BLaER1 (cell line): ENCODE data around the gene LSR.

Experiments used
- H3K27ac ChIP-seq: shearing (Covaris generic); formaldehyde crosslinking; 2 replicates; pipeline ENCODE4 v1.8.1; 2022
- H3K27me3 ChIP-seq: shearing (Covaris generic); formaldehyde crosslinking; 2 replicates; pipeline ENCODE4 v1.8.1; 2022
- H3K36me3 ChIP-seq: shearing (Covaris generic); formaldehyde crosslinking; 2 replicates; pipeline ENCODE4 v1.8.1; 2022
- H3K4me1 ChIP-seq: shearing (Covaris generic); formaldehyde crosslinking; 2 replicates; pipeline ENCODE4 v1.8.1; 2022
- H3K4me2 ChIP-seq: shearing (Covaris generic); formaldehyde crosslinking; 2 replicates; pipeline ENCODE4 v1.8.1; 2022
- H3K4me3 ChIP-seq: shearing (Covaris generic); formaldehyde crosslinking; 2 replicates; pipeline ENCODE4 v1.8.1; 2022
- H3K9ac ChIP-seq: shearing (Covaris generic); formaldehyde crosslinking; 2 replicates; pipeline ENCODE4 v1.8.1; 2022
- H3K9me3 ChIP-seq: shearing (Covaris generic); formaldehyde crosslinking; 2 replicates; pipeline ENCODE4 v1.8.1; 2022
- H4K20me1 ChIP-seq: shearing (Covaris generic); formaldehyde crosslinking; 2 replicates; pipeline ENCODE4 v1.8.1; 2022
- Cebpa-rat ChIP-seq: shearing (Covaris generic); IDR thresholded peaks from 2 replicates; pipeline ENCODE4 v1.8.1; 2022

LSR gene

DNA sequence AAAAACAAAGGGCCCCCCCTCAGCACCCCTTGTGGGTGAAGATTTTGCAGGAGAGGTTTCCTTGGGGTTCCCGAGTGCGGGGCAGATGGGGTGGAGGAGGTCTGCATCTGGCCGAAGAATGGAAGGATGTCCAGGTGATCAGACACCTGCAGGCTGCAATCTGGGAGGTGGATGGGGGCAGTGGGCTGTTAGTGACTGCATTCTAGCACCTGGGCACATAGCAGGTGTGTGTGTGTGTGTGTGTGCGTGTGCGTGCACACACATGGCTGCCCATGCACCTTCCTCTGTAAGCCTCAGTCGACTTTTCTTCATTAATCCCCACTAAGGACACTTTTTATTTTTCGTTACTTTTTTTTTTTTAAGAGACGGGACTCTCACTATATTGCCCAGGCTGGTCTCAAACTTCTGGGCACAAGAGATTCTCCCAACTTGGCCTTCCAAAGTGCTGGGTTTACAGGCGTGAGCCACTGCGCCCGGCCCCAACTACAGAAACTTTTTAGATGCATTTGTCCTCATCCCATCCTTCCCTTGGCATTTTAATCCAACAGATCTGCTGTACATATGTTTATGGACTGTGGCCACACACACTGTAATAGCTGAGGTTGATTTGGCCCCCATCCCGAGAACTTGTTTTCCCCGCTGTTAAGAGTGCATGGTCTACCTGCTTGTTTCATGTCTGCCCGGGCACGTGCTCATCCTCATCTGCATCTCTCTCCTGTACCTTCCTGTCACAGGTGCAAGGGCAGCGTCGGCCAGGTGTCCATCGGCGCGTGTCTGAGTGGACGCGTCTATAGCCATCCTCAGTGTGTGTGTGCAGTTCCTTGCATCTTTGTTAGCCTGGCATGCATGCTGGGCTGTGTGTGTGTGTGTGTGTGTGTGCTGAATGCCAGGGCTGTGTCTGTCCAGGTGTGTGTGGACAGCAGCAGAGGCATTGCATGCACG, 43.9 kb downstream of the LSR start:
- H3K4me1 ChIP-seq: peaks cover 77% of the 10 kb centered on the region
- no peaks in the 10 kb centered on the region for H3K9me3 ChIP-seq
- no peaks in the 10 kb centered on the region for H3K36me3 ChIP-seq
- no peaks in the 10 kb centered on the region for H4K20me1 ChIP-seq
- no peaks in the 10 kb centered on the region for H3K27me3 ChIP-seq
- H3K9ac ChIP-seq: no peak overlapping the region
- no peak overlapping the region for H3K27ac ChIP-seq
- H3K4me3 ChIP-seq: no peak overlapping the region
- no peak for TF ChIP-seq Cebpa-rat
- peak overlapping the region; percentile 77 for H3K4me2 ChIP-seq

DNA sequence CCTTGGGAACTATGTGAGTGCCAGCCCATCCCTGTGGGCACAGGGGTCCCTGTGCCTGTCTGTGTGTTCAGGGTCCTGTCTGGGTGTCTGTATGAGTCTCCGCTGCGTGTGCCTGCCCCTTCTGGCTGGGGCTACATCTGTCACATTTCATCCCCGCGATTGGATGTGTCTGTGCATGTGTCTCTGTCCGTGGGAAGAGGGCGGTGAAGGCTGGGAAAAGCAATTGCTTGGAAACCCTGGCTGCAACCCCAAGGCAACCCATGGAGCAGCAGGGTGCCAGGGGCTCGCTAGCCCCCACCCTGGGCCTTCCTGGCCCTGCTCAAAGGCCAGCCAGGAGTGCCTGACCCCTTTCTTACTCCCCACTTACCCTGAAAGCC, 44.5 kb downstream of the LSR start:
- no peaks in the 10 kb centered on the region for H3K27me3 ChIP-seq
- H3K4me3 ChIP-seq: no peak overlapping the region
- H3K4me2 ChIP-seq: peak overlapping the region; percentile 77
- no peak overlapping the region for H3K9ac ChIP-seq
- no peaks in the 10 kb centered on the region for H3K9me3 ChIP-seq
- H3K4me1 ChIP-seq: peaks cover 77% of the 10 kb centered on the region
- H3K36me3 ChIP-seq: no peaks in the 10 kb centered on the region
- TF ChIP-seq Cebpa-rat: no peak
- 0 out of 2 replicates have a peak overlapping the region, but pooled peaks have one; percentile 13 for H3K27ac ChIP-seq
- no peaks in the 10 kb centered on the region for H4K20me1 ChIP-seq

DNA sequence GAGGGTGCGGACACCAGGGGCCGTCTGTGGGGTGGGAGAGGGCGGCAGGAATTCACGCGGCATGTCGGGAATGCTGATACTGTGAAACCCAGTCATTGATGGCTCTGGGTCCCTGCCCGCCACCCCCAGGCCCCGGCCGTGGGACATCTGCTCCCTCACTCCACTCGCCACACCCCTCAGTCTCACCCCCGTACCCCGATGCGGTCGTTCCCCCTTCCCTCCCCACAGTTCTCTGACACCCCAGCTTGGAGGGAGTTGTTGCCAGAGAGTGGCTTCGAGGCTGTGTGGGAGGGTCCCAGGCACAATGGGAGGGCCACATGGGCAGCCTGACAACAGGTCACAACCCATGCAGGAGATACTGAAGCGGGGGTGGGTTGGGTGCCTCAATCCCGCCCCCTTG, 45.0 kb downstream of the LSR start:
- no peak overlapping the region for H3K4me3 ChIP-seq
- H3K4me1 ChIP-seq: peaks cover 76% of the 10 kb centered on the region
- no peaks in the 10 kb centered on the region for H4K20me1 ChIP-seq
- H3K4me2 ChIP-seq: peak overlapping the region; percentile 77; the same call in 1 of the 2 replicates
- no peak overlapping the region for H3K9ac ChIP-seq
- no peaks in the 10 kb centered on the region for H3K27me3 ChIP-seq
- no peaks in the 10 kb centered on the region for H3K36me3 ChIP-seq
- 0 out of 2 replicates have a peak overlapping the region, but pooled peaks have one; percentile 13 for H3K27ac ChIP-seq
- no peaks in the 10 kb centered on the region for H3K9me3 ChIP-seq
- TF ChIP-seq Cebpa-rat: no peak

- Histone ChIP-seq H3K36me3 (no peaks in the 10 kb centered on the region), H3K4me1 (peaks cover 76% of the 10 kb centered on the region), H3K9ac (no peak overlapping the region), H3K27ac (no peak overlapping the region), H3K4me3 (no peak overlapping the region), H4K20me1 (no peaks in the 10 kb centered on the region), H3K4me2 (peak overlapping the region; percentile 77; the same call in 1 of the 2 replicates), H3K27me3 (no peaks in the 10 kb centered on the region), H3K9me3 (no peaks in the 10 kb centered on the region)
- no peak for TF ChIP-seq Cebpa-rat
These were observed 45.5 kb downstream of the LSR start for GRCh38 chr19:35294328-35294727.

DNA sequence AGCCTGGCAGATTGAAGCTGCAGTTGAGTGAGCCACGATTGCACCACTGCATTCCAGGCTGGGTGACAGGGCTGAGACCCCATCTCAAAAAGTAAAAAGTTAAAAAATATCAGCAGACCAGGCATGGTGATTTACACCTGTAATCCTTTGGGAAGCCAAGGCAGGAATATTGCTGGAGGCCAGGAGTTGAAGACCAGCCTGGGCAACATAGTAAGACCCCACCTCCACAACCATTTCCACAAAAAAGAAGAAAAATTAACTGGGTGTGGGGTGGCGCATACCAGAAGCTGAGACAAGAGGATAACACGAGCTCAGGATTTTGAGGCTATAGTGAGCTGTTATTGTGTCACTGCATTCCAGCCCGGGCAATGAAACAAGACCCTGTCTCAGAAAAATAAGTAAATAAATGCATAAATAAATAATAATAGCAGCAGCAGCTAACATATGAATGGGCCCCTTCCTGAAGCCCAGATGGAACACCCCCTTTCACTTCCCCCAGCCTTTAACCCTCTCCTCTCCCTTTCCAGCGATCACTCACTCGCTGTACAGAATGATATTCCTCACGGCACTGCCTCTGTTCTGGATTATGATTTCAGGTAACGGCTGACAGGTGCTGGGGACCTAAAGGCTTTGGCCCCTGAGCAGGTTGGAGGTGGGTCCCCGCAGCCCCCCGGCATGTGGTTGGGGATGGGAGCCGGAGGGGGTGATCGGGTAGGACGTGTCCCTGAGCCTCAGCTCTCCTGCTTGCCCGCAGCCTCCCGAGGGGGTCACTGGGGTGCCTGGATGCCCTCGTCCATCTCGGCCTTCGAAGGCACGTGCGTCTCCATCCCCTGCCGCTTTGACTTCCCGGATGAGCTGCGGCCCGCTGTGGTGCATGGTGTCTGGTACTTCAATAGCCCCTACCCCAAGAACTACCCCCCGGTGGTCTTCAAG, 46.3 kb downstream of the LSR start:
- peak overlapping the region; percentile 40; the same call in 1 of the 2 replicates for H3K9ac ChIP-seq
- H3K9me3 ChIP-seq: no peaks in the 10 kb centered on the region
- H3K4me1 ChIP-seq: peaks cover 76% of the 10 kb centered on the region
- H4K20me1 ChIP-seq: no peaks in the 10 kb centered on the region
- peak overlapping the region; percentile 77 for H3K4me2 ChIP-seq
- H3K27me3 ChIP-seq: no peaks in the 10 kb centered on the region
- H3K27ac ChIP-seq: peak overlapping the region; percentile 74
- H3K36me3 ChIP-seq: no peaks in the 10 kb centered on the region
- no peak for TF ChIP-seq Cebpa-rat
- H3K4me3 ChIP-seq: no peak overlapping the region

DNA sequence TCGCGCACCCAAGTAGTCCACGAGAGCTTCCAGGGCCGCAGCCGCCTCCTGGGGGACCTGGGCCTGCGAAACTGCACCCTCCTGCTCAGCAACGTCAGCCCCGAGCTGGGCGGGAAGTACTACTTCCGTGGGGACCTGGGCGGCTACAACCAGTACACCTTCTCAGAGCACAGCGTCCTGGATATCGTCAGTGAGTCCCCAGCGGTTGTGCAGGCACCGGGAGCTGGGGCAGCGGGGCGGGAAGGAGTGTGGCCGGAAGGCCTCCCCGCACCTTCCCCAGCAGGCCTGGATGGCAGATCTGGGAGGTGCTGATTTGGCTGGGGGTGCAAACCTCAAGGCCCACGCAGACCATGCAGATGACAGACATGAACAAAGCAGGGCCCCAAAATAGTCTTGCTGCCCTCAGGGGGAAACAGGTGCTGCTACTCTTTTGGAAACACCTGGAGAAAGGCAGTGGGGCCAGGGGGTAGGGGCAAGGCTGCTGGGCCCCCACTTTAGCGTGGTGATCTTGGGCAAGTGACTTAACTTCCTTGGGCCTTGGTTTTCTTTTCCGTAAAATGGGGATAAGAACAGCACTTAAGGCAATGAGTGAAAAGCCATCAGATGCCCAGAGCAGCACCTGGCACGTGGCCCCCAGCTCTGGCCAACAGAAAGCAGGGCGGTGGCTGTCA, 47.1 kb downstream of the LSR start:
- Histone ChIP-seq H3K27ac (peak overlapping the region; percentile 74), H3K4me3 (peak overlapping the region; percentile 3; the same call in 1 of the 2 replicates), H4K20me1 (no peaks in the 10 kb centered on the region), H3K4me1 (peaks cover 75% of the 10 kb centered on the region), H3K36me3 (no peaks in the 10 kb centered on the region), H3K9me3 (no peaks in the 10 kb centered on the region), H3K9ac (peak overlapping the region; percentile 40; the same call in 1 of the 2 replicates), H3K27me3 (no peaks in the 10 kb centered on the region), H3K4me2 (peak overlapping the region; percentile 77)
- TF ChIP-seq Cebpa-rat: no peak

- Histone ChIP-seq H3K4me1 (peaks cover 66% of the 10 kb centered on the region), H4K20me1 (no peaks in the 10 kb centered on the region), H3K27me3 (no peaks in the 10 kb centered on the region), H3K4me2 (peak overlapping the region; percentile 77), H3K27ac (peak overlapping the region; percentile 74; the same call in 1 of the 2 replicates), H3K9me3 (no peaks in the 10 kb centered on the region), H3K4me3 (no peak overlapping the region), H3K36me3 (no peaks in the 10 kb centered on the region), H3K9ac (no peak overlapping the region)
- TF ChIP-seq Cebpa-rat: no peak
These were observed 48.1 kb downstream of the LSR start for GRCh38 chr19:35296644-35297514.

DNA sequence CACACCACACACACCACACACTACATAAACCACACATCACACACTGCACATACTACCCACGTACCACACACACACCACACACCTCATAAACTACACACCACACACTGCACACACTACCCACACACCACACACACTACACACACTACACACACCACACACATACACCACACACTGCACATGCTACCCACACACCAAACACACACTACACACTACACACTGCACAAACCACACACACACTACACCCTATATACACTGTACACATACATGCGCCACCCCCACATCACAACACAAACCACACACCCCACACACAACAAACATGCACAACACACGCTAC, 48.7 kb downstream of the LSR start:
- Histone ChIP-seq H3K27me3 (no peaks in the 10 kb centered on the region), H3K36me3 (no peaks in the 10 kb centered on the region), H3K9me3 (no peaks in the 10 kb centered on the region), H3K4me2 (peak overlapping the region; percentile 77), H3K4me3 (no peak overlapping the region), H3K9ac (no peak overlapping the region), H3K4me1 (peaks cover 60% of the 10 kb centered on the region), H3K27ac (peak overlapping the region; percentile 74; the same call in 1 of the 2 replicates), H4K20me1 (no peaks in the 10 kb centered on the region)
- TF ChIP-seq Cebpa-rat: no peak

DNA sequence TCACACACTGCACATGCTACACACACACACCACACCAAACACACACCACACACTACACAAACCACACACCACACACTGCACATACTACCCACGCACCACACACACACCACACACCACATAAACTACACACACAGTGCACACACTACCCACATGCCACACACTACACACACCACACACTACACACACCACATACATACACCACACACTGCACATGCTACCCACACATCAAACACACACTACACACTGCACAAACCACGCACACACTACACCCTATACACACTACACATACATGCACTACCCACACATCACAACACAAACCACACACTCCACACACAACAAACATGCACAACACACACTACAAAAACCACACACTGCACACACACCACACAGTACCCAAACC, 49.1 kb downstream of the LSR start:
- H3K4me2 ChIP-seq: peak overlapping the region; percentile 77; the same call in 1 of the 2 replicates
- no peak overlapping the region for H3K9ac ChIP-seq
- no peak overlapping the region for H3K4me3 ChIP-seq
- H3K9me3 ChIP-seq: no peaks in the 10 kb centered on the region
- H3K27me3 ChIP-seq: no peaks in the 10 kb centered on the region
- peak overlapping the region; percentile 74 for H3K27ac ChIP-seq
- H3K4me1 ChIP-seq: peaks cover 60% of the 10 kb centered on the region
- no peaks in the 10 kb centered on the region for H4K20me1 ChIP-seq
- TF ChIP-seq Cebpa-rat: no peak
- no peaks in the 10 kb centered on the region for H3K36me3 ChIP-seq
